OCI-LY3 (cell line): ENCODE measurements around the gene GPX8.
A peak's percentile ranks its signal among the peaks of the same experiment; 100 is the strongest.

ENCODE experiments used
- H2AFZ ChIP-seq: fragments of 200-600, 300-600 bp; shearing (Covaris generic); 2 replicates; pipeline ENCODE4 v1.6.0; 2014; ENCODE audit warnings: antibody characterized with exemption, low read depth, low read length
- H3K27ac ChIP-seq: fragments of 200-600, 300-600 bp; sonication (generic); 2 replicates; pipeline ENCODE4 v1.5.1; 2014; ENCODE audit warnings: mild to moderate bottlenecking, low read length, moderate library complexity, mixed read lengths
- H3K27me3 ChIP-seq: fragments of 200-600, 300-600 bp; sonication (generic); 2 replicates; pipeline ENCODE4 v1.6.1; 2014; ENCODE audit warnings: low read depth, low read length, mixed read lengths
- H3K36me3 ChIP-seq: fragments of 200-600, 300-600 bp; sonication (generic); replicated peaks from 2 replicates; pipeline ENCODE3; 2014; ENCODE audit warnings: low read depth, low read length, mixed read lengths
- H3K4me1 ChIP-seq: fragments of 300-600, 200-600 bp; sonication (generic); 2 replicates; pipeline ENCODE4 v1.6.1; 2014; ENCODE audit warnings: low read length, mixed read lengths
- H3K4me2 ChIP-seq: fragments of 200-600, 300-600 bp; sonication (generic); 2 replicates; pipeline ENCODE4 v1.6.1; 2014; ENCODE audit warnings: low read length, mixed read lengths
- H3K4me3 ChIP-seq: fragments of 300-600, 200-600 bp; sonication (generic); 2 replicates; pipeline ENCODE4 v1.5.1; 2014; ENCODE audit warnings: antibody characterized with exemption, mild to moderate bottlenecking, low read length, moderate library complexity
- H3K79me2 ChIP-seq: fragments of 300-600, 200-600 bp; shearing (Covaris generic); 2 replicates; pipeline ENCODE4 v1.6.1; 2014; ENCODE audit warnings: mild to moderate bottlenecking, low read length, mixed read lengths
- H3K9ac ChIP-seq: fragments of 300-600, 200-600 bp; shearing (Covaris generic); 2 replicates; pipeline ENCODE4 v1.6.0; 2014; ENCODE audit warnings: mild to moderate bottlenecking, low read length, moderate library complexity
- H3K9me3 ChIP-seq: fragments of 200-600, 300-600 bp; shearing (Covaris generic); 2 replicates; pipeline ENCODE4 v1.6.1; 2014; ENCODE audit warnings: low read length, mixed read lengths; ENCODE audit not compliant: insufficient read depth
- H4K20me1 ChIP-seq: fragments of 200-600, 300-600 bp; sonication (generic); 2 replicates; pipeline ENCODE4 v1.6.1; 2016; ENCODE audit warnings: low read length, mixed read lengths; ENCODE audit not compliant: insufficient read depth
- EZH2phosphoT487 ChIP-seq: fragments of 200-600 bp; shearing (Covaris generic); IDR thresholded peaks from 2 replicates; pipeline ENCODE4 v1.6.1; 2018; ENCODE audit warnings: antibody characterized with exemption, mixed run types, low read depth
- TF ChIP-seq, protein P1 (sequence below): fragments of 200-600, 300-600 bp; sonication (generic); IDR thresholded peaks from 2 replicates; pipeline ENCODE4 v1.5.1; 2014; ENCODE audit warnings: antibody characterized with exemption, low read length, low read depth

The GPX8 gene

DNA sequence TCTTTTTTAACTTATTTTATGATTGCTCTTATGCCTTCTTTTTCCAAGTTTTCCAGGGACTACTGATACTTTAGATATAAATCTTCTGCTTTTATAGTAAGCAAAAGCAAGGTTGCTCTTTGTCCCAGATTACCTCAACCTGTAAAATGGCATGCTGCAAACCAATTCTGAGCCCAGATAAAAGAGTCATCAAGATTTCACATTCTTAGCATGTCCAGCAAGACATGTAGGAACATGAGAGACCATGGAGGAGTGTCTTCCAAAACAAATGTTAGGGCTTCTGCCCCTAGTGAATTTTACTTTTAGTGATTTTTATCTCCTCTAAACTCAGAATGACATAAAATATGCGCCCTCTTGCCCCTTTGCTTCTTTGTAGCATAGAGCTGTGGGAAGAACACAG lies 20.0 kb downstream of the GPX8 start:
- Histone ChIP-seq H3K79me2 (no peaks in the 10 kb centered on the region), H4K20me1 (no peaks in the 10 kb centered on the region), H3K36me3 (no peaks in the 10 kb centered on the region), H3K27me3 (0 out of 2 replicates have a peak, but pooled peaks cover 7% of the 10 kb centered on the region), H3K9me3 (no peaks in the 10 kb centered on the region), H3K9ac (no peak overlapping the region), H3K4me2 (no peak overlapping the region), H3K4me3 (no peak overlapping the region), H3K4me1 (peaks cover 17% of the 10 kb centered on the region), H3K27ac (no peak overlapping the region), H2AFZ (no peak overlapping the region)
- TF ChIP-seq, protein P1, sequence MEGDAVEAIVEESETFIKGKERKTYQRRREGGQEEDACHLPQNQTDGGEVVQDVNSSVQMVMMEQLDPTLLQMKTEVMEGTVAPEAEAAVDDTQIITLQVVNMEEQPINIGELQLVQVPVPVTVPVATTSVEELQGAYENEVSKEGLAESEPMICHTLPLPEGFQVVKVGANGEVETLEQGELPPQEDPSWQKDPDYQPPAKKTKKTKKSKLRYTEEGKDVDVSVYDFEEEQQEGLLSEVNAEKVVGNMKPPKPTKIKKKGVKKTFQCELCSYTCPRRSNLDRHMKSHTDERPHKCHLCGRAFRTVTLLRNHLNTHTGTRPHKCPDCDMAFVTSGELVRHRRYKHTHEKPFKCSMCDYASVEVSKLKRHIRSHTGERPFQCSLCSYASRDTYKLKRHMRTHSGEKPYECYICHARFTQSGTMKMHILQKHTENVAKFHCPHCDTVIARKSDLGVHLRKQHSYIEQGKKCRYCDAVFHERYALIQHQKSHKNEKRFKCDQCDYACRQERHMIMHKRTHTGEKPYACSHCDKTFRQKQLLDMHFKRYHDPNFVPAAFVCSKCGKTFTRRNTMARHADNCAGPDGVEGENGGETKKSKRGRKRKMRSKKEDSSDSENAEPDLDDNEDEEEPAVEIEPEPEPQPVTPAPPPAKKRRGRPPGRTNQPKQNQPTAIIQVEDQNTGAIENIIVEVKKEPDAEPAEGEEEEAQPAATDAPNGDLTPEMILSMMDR, result no peak
- no peak for TF ChIP-seq EZH2phosphoT487

DNA sequence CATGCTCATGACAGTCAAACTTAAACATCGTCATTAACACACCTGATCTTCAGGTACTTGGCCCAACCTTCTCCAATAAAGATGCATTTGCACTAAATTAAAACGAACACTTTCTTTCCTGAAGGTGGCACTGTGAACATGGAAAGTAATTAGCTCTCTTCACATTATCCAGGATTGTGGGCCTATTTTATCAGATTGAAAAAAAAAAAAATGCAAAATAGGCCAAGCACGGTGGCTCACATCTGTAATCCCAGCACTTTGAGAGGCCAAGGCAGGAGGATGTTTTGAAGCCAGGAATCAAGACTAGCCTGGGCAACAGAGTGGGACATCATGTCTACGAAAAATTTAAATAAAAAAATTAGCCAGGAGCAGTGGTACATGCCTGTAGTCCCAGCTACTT lies 27.4 kb downstream of the GPX8 start:
- no peak overlapping the region; the same call in 1 of the 2 replicates for H3K4me2 ChIP-seq

GRCh38 chr5:55188656-55189540 lies 28.9 kb downstream of the GPX8 start:
- H3K79me2 ChIP-seq, result no peaks in the 10 kb centered on the region
- peaks cover 22% of the 10 kb centered on the region for H3K27me3 ChIP-seq
- H4K20me1 ChIP-seq, result no peaks in the 10 kb centered on the region
- H3K36me3 ChIP-seq, result no peaks in the 10 kb centered on the region
- no peak overlapping the region for H3K9ac ChIP-seq
- no peak overlapping the region for H3K4me2 ChIP-seq
- no peak overlapping the region for H3K27ac ChIP-seq
- H3K4me3 ChIP-seq, result no peak overlapping the region
- TF ChIP-seq, protein P1, result no peak
- TF ChIP-seq EZH2phosphoT487, result no peak
- H3K4me1 ChIP-seq, result no peaks in the 10 kb centered on the region
- H3K9me3 ChIP-seq, result no peaks in the 10 kb centered on the region
- no peak overlapping the region for H2AFZ ChIP-seq

More for the DNA sequence above, 27.4 kb downstream of the GPX8 start:
- peaks cover 11% of the 10 kb centered on the region for H3K27me3 ChIP-seq
- no peaks in the 10 kb centered on the region for H3K36me3 ChIP-seq
- no peak overlapping the region for H3K9ac ChIP-seq
- H3K4me3 ChIP-seq, result no peak overlapping the region
- H3K27ac ChIP-seq, result no peak overlapping the region
- H2AFZ ChIP-seq, result no peak overlapping the region
- TF ChIP-seq, protein P1, result peak; percentile 43
- no peak for TF ChIP-seq EZH2phosphoT487
- no peaks in the 10 kb centered on the region for H3K79me2 ChIP-seq
- H3K9me3 ChIP-seq, result no peaks in the 10 kb centered on the region
- H3K4me1 ChIP-seq, result no peaks in the 10 kb centered on the region
- no peaks in the 10 kb centered on the region for H4K20me1 ChIP-seq

GRCh38 chr5:55191165-55191564 lies 31.2 kb downstream of the GPX8 start:
- Histone ChIP-seq H3K79me2 (no peaks in the 10 kb centered on the region), H3K9me3 (no peaks in the 10 kb centered on the region), H3K4me3 (no peak overlapping the region), H4K20me1 (no peaks in the 10 kb centered on the region), H3K36me3 (no peaks in the 10 kb centered on the region), H3K9ac (no peak overlapping the region), H3K27ac (no peak overlapping the region), H3K4me1 (no peaks in the 10 kb centered on the region), H2AFZ (no peak overlapping the region), H3K4me2 (no peak overlapping the region), H3K27me3 (peaks cover 22% of the 10 kb centered on the region)
- TF ChIP-seq EZH2phosphoT487, result no peak
- TF ChIP-seq, protein P1, result no peak
